Measurements from ENCODE around the gene FCN3.

DNA sequence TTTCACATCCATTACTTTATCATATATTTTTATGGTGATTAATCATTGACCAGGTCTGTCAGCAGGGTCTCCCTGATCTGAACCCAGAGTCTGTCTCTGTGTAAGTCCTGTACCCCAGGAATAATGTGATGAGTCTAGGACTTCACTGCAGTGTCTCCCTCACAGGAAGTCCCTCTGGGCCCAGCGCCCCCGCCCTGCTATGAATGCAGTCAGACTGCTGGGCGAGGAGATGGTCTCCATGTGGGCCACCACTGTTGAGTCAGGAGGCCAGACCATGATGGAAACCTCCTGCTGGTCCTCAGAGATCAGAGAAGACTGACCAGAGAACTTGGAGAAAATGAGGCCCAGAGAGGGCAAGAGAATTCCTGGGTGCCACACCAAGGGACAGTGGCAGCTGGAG, 43.2 kb downstream of the FCN3 start:
- TF ChIP-seq CBX3 (IDR thresholded peaks at IDR 0.05; ENCODE audit: borderline replicate concordance, low read depth) (no peak), RAD21 (IDR thresholded peaks at IDR 0.05; ENCODE audit: insufficient read depth, low read depth, low read length) (no peak), SRF (IDR thresholded peaks at IDR 0.05; ENCODE audit: low read depth in 2 of 2, low read length in 2 of 2) (no peak)
- TF ChIP-seq, protein P1, sequence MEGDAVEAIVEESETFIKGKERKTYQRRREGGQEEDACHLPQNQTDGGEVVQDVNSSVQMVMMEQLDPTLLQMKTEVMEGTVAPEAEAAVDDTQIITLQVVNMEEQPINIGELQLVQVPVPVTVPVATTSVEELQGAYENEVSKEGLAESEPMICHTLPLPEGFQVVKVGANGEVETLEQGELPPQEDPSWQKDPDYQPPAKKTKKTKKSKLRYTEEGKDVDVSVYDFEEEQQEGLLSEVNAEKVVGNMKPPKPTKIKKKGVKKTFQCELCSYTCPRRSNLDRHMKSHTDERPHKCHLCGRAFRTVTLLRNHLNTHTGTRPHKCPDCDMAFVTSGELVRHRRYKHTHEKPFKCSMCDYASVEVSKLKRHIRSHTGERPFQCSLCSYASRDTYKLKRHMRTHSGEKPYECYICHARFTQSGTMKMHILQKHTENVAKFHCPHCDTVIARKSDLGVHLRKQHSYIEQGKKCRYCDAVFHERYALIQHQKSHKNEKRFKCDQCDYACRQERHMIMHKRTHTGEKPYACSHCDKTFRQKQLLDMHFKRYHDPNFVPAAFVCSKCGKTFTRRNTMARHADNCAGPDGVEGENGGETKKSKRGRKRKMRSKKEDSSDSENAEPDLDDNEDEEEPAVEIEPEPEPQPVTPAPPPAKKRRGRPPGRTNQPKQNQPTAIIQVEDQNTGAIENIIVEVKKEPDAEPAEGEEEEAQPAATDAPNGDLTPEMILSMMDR (IDR thresholded peaks at IDR 0.05 in 2 of 3, conservative IDR thresholded peaks at IDR 0.05 in 1 of 3; ENCODE audit: control insufficient read depth in 2 of 3, extremely low read depth in 1 of 3, insufficient read depth in 1 of 3, low read depth in 3 of 3, low read length in 3 of 3), result no peak
- TF ChIP-seq, protein P2, sequence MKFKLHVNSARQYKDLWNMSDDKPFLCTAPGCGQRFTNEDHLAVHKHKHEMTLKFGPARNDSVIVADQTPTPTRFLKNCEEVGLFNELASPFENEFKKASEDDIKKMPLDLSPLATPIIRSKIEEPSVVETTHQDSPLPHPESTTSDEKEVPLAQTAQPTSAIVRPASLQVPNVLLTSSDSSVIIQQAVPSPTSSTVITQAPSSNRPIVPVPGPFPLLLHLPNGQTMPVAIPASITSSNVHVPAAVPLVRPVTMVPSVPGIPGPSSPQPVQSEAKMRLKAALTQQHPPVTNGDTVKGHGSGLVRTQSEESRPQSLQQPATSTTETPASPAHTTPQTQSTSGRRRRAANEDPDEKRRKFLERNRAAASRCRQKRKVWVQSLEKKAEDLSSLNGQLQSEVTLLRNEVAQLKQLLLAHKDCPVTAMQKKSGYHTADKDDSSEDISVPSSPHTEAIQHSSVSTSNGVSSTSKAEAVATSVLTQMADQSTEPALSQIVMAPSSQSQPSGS (IDR thresholded peaks at IDR 0.05; ENCODE audit: low read length), result no peak

Data from GM12878 (cell line).